Activated CD4-positive, alpha-beta T cell treated with anti-CD3 and anti-CD28 coated beads, Interleukin-2, amount 10 ng/mL, durations not matched to agents 7 days and 5 days (primary cell): ENCODE results near the gene PAIP2. TPM values are rescaled to one million over a fixed set of nuclear protein-coding genes. Genes with fewer than 3 reads are reported as not detected.
A peak's percentile ranks its signal among the peaks of the same experiment; 100 is the strongest.
"Not testable (repeated sequence)": the region's sequence is repeated elsewhere in the genome, so short reads cannot be mapped to it uniquely, and the experiment has no call there.

Experiments
- CTCF ChIA-PET: fragments of 350-600 bp; sonication (Branson Sonifier 250); formaldehyde crosslinking; loops from one replicate; lab custom pipeline; 2021; ENCODE audit warnings: antibody characterized with exemption; lab: Charles Lee
- POLR2A ChIA-PET: fragments of 350-600 bp; sonication (Branson Sonifier 250); formaldehyde crosslinking; loops from one replicate; lab custom pipeline; 2021; ENCODE audit warnings: antibody characterized with exemption; lab: Charles Lee
- DNase-seq: peaks from one replicate; pipeline ENCODE4 v3.0.0-alpha.2; 2020
- H3K27ac Mint-ChIP-seq: one replicate; pipeline ENCODE4 v1.8.0; 2021; ENCODE audit warnings: mild to moderate bottlenecking, moderate library complexity, mixed read lengths
- H3K27me3 Mint-ChIP-seq: one replicate; pipeline ENCODE4 v1.8.0; 2021; ENCODE audit warnings: mixed read lengths
- H3K36me3 Mint-ChIP-seq: one replicate; pipeline ENCODE4 v1.8.0; 2021; ENCODE audit warnings: low read depth, mixed read lengths
- H3K4me1 Mint-ChIP-seq: one replicate; pipeline ENCODE4 v1.8.0; 2021; ENCODE audit warnings: mixed read lengths
- H3K4me3 Mint-ChIP-seq: one replicate; pipeline ENCODE4 v1.8.0; 2021; ENCODE audit warnings: mild to moderate bottlenecking, moderate library complexity, mixed read lengths
- H3K9me3 Mint-ChIP-seq: one replicate; pipeline ENCODE4 v1.8.0; 2021; ENCODE audit warnings: mixed read lengths
- total RNA-seq, 2 experiments: library from RNA; stranded (reverse); gene quantifications; one replicate each; pipeline ENCODE4 v1.2.3, GENCODE V29; 2021

PAIP2 gene
- total RNA-seq, 2 experiments from 2014 or later, result 87.0 to 96.0 TPM

DNA sequence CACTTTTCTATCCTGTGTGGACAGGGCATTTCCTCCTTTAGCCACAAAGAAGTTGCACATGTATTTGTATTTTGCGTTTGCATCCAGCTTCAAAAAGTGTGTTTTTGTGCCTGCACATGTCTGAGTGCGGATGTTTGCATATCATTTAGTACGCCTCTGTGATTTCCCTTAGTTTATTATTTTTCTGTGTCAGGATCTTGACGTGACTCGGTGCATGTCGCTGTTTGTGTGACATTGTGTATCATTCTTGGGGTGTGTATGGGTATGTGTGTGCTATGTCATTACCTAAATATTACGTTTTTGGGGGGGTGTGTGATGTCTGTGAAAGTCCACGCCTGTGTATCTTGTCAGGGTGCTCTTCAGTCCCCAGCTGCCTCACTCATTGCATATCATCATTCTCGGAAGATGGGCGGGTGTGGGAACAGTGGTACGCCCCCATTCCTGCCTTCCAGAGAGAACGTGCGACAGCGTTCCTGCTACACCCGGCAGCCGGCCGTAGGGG lies 416 bp upstream of the PAIP2 start:
- Mint-ChIP-seq H3K9me3 (no peaks in the 10 kb centered on the region), H3K36me3 (peaks cover 15% of the 10 kb centered on the region), H3K4me1 (peaks cover 39% of the 10 kb centered on the region), H3K4me3 (peak overlapping the region; percentile 93), H3K27ac (peak overlapping the region; percentile 99), H3K27me3 (no peaks in the 10 kb centered on the region)
- ChIA-PET POLR2A (interaction anchor here (1.1 kb wide), 1 partner anchor 48 kb away, joined by 3 read pairs; the partner anchor contains the start of gene MATR3), CTCF (interaction anchor here (0.6 to 3.3 kb wide), 23 partner anchors 9 to 693 kb away, joined by 3 to 28 read pairs (median 5); partner anchors contain the start of gene MZB1)
- no peak for DNase-seq

DNA sequence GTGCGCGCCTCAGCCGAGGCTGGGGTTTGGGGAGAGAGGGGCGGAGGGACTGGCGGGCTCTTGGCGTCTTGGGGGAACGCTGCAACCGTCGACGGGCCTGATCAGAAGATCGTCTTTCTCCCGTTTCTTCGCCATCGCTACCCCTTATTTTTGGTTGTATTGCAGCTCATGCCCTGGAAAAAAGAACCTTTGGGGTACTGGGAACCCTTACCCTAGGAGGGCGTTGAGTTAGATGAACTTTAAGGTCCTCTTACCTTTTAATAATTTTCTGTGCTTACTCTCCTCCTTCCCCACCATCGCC lies 719 bp downstream of the PAIP2 start:
- DNase-seq, result no peak
- POLR2A ChIA-PET, result interaction anchor here (0.6 to 1.1 kb wide), 5 partner anchors 37 to 139 kb away, joined by 3 to 6 read pairs (median 4); no protein-coding TSS in a partner anchor
- Mint-ChIP-seq H3K9me3 (no peaks in the 10 kb centered on the region), H3K4me3 (peak overlapping the region; percentile 93), H3K36me3 (peaks cover 21% of the 10 kb centered on the region), H3K4me1 (peaks cover 38% of the 10 kb centered on the region), H3K27me3 (no peaks in the 10 kb centered on the region), H3K27ac (peak overlapping the region; percentile 99)
- CTCF ChIA-PET, result interaction anchor here (0.6 to 3.3 kb wide), 18 partner anchors 8 to 68 kb away, joined by 3 to 28 read pairs (median 4); no protein-coding TSS in a partner anchor

DNA sequence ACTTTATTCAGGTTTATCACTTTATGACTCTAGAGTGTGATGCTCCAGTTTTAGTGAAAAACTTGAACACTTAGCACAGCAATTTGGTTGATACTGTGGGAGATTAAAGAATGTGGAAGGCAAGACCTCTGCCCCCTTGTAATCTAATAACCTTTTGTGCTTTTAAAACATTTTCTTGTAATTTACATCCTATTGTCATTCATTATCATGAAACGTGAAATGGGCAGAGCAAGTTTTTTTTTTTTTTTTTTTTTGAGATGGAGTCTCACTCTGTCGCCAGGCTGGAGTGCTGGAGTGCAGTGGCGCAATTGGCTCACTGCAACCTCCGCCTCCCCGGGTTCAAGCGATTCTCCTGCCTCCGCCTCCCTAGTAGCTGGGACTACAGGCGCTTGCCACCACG lies 1.8 kb downstream of the PAIP2 start:
- Mint-ChIP-seq H3K27me3 (no peaks in the 10 kb centered on the region), H3K9me3 (no peaks in the 10 kb centered on the region), H3K4me1 (peaks cover 38% of the 10 kb centered on the region), H3K36me3 (peaks cover 26% of the 10 kb centered on the region), H3K4me3 (peak overlapping the region; percentile 93), H3K27ac (peak overlapping the region; percentile 99)
- CTCF ChIA-PET, result interaction anchor here (0.6 kb wide), 1 partner anchor 20 kb away, joined by 3 read pairs; no protein-coding TSS in a partner anchor
- DNase-seq, result no peak
- POLR2A ChIA-PET, result interaction anchor here (0.8 kb wide), 1 partner anchor 8 kb away, joined by 3 read pairs; no protein-coding TSS in a partner anchor

DNA sequence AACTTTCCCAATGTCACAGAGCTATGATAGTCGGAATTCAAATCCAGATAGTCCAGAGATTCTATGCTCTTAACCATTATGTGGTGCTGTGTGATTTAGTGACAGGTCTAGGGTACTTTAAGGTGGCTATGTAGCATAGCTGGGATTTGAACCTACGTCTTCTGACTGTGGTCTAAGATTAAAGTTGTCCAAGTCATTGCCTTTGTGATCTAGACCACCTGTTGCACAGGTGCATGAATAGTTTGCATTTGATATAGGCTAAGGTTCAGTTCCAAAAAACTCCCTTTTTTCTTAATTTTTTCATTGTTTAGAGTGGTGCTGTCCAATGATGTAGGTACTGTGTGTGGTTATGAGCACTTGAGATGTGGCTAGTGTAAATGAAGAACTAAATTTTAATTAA lies 2.5 kb downstream of the PAIP2 start:
- ChIA-PET CTCF (interaction anchor here (0.6 to 2.1 kb wide), 2 partner anchors 12 to 20 kb away, joined by 3 to 8 read pairs; no protein-coding TSS in a partner anchor), POLR2A (interaction anchor here (0.7 to 0.8 kb wide), 2 partner anchors 9 to 11 kb away, joined by 3 to 4 read pairs; no protein-coding TSS in a partner anchor)
- H3K36me3 Mint-ChIP-seq, result peaks cover 26% of the 10 kb centered on the region
- peaks cover 42% of the 10 kb centered on the region for H3K4me1 Mint-ChIP-seq
- DNase-seq, result no peak
- no peaks in the 10 kb centered on the region for H3K9me3 Mint-ChIP-seq
- peak overlapping the region; percentile 48 for H3K27ac Mint-ChIP-seq
- H3K27me3 Mint-ChIP-seq, result no peaks in the 10 kb centered on the region
- H3K4me3 Mint-ChIP-seq, result no peak overlapping the region

DNA sequence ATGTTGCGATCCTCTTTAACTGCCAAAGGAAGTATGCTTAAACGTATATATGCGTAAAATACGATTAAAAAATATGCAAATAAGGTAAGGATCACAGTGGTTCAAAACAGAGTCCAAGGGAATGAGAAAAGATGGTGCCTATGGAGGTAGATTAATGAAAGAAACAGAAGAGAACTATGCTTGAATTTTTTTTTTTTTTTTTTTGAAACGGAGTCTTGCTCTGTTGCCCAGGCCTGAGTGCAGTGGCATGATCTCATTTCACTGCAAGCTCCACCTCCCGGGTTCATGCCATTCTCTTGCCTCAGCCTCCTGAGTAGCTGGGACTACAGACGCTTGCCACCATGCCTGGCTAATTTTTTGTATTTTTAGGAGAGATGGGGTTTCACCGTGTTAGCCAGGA lies 3.8 kb downstream of the PAIP2 start:
- H3K4me1 Mint-ChIP-seq, result peaks cover 39% of the 10 kb centered on the region
- not testable (repeated sequence) for DNase-seq, H3K9me3 Mint-ChIP-seq, H3K27me3 Mint-ChIP-seq, H3K27ac Mint-ChIP-seq, H3K4me3 Mint-ChIP-seq
- H3K36me3 Mint-ChIP-seq, result peaks cover 26% of the 10 kb centered on the region
- POLR2A ChIA-PET, result interaction anchor here (0.6 kb wide), 1 partner anchor 67 kb away, joined by 8 read pairs; no protein-coding TSS in a partner anchor
- CTCF ChIA-PET, result interaction anchor here (2.1 kb wide), 1 partner anchor 10 kb away, joined by 8 read pairs; no protein-coding TSS in a partner anchor

DNA sequence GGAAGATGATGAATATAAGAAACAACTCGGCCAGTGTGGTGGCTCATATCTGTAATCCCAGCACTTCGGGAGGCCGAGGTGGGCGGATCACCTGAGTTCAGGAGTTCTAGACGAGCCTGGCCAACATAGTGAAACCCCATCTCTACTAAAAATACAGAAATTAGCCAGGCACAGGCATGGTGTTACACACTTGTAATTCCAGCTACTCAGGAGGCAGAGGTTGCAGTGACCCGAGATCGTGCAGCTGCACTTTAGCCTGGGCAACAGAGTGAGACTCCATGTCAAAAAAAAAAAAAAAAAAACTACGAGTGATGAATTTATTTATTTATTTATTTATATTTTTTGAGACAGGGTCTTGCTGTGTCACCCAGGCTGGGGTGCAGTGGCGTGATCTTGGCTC lies 6.2 kb downstream of the PAIP2 start:
- POLR2A ChIA-PET, H3K27me3 Mint-ChIP-seq, H3K4me3 Mint-ChIP-seq, H3K27ac Mint-ChIP-seq, H3K9me3 Mint-ChIP-seq, DNase-seq: not testable (repeated sequence)
- H3K36me3 Mint-ChIP-seq, result peaks cover 26% of the 10 kb centered on the region
- CTCF ChIA-PET, result interaction anchor here (0.6 to 0.9 kb wide), 6 partner anchors 8 to 1275 kb away, joined by 3 to 5 read pairs (median 4); no protein-coding TSS in a partner anchor
- peaks cover 29% of the 10 kb centered on the region for H3K4me1 Mint-ChIP-seq

DNA sequence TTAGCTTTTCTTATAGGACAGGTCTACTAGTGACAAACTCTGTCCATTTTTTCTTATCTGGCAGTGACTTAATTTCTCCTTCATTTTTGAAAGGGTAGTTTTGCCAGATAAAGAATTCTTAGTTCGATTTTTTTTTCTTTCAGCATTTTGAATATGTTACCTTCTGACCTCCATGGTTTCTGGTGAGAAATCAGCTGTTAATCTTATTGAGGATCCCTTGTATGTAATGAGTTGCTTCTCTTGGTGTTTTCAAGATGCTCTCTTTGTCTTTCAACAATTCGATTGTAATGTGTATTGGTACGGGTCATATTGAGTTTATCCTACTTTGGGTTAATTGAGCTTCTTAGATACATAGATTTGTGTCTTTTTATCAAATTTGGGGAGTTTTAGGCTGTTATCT lies 12.5 kb downstream of the PAIP2 start:
- Mint-ChIP-seq H3K27me3 (no peaks in the 10 kb centered on the region), H3K36me3 (peaks cover 19% of the 10 kb centered on the region), H3K27ac (no peak overlapping the region), H3K4me1 (peaks cover 13% of the 10 kb centered on the region), H3K4me3 (no peak overlapping the region), H3K9me3 (peaks cover 5% of the 10 kb centered on the region)
- POLR2A ChIA-PET, result no interaction called here
- CTCF ChIA-PET, result interaction anchor here (0.5 to 3.3 kb wide), 3 partner anchors 13 to 22 kb away, joined by 3 to 19 read pairs (median 6); partner anchors contain the start of gene PAIP2
- DNase-seq, result no peak

DNA sequence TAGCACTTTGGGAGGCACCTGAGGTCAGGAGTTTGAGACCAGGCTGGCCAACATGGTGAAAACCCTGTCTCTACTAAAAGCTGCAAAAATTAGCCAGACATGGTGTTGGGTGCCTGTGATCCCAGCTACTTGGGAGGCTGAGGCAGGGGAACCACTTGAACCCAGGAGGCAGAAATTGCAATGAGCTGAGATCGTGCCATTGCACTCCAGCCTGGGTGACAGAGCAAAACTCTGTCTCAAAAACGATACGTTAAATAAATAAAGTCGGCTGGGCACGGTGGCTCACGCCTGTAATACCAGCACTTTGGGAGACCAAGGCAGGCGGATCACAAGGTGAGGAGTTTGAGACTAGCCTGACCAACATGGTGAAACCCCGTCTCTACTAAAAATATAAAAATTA lies 14.2 kb downstream of the PAIP2 start:
- H3K27me3 Mint-ChIP-seq, H3K27ac Mint-ChIP-seq, H3K9me3 Mint-ChIP-seq, DNase-seq, H3K4me3 Mint-ChIP-seq: not testable (repeated sequence)
- POLR2A ChIA-PET, result interaction anchor here (0.6 kb wide), 1 partner anchor 12 kb away, joined by 4 read pairs; no protein-coding TSS in a partner anchor
- Mint-ChIP-seq H3K36me3 (peaks cover 19% of the 10 kb centered on the region), H3K4me1 (peaks cover 13% of the 10 kb centered on the region)
- CTCF ChIA-PET, result interaction anchor here (0.7 to 3.3 kb wide), 4 partner anchors 11 to 15 kb away, joined by 3 to 19 read pairs (median 6); partner anchors contain the start of gene PAIP2

- H3K27me3 Mint-ChIP-seq, result no peaks in the 10 kb centered on the region
- no peak for DNase-seq
- peaks cover 5% of the 10 kb centered on the region for H3K9me3 Mint-ChIP-seq
- ChIA-PET CTCF (interaction anchor here (2.7 kb wide), 1 partner anchor 16 kb away, joined by 13 read pairs; the partner anchor contains the start of gene PAIP2), POLR2A (no interaction called here)
- H3K4me1 Mint-ChIP-seq, result peaks cover 13% of the 10 kb centered on the region
- H3K36me3 Mint-ChIP-seq, result peaks cover 20% of the 10 kb centered on the region
- H3K27ac Mint-ChIP-seq, result no peak overlapping the region
- H3K4me3 Mint-ChIP-seq, result no peak overlapping the region
Measured at GRCh38 chr5:139358064-139358463, 16.4 kb downstream of the PAIP2 start.

GRCh38 chr5:139360384-139360783 lies 18.7 kb downstream of the PAIP2 start:
- Mint-ChIP-seq H3K36me3 (peaks cover 25% of the 10 kb centered on the region), H3K27ac (no peak overlapping the region), H3K27me3 (no peaks in the 10 kb centered on the region), H3K4me1 (peaks cover 9% of the 10 kb centered on the region), H3K9me3 (no peaks in the 10 kb centered on the region), H3K4me3 (no peak overlapping the region)
- CTCF ChIA-PET, result interaction anchor here (0.9 to 1.6 kb wide), 3 partner anchors 16 to 35 kb away, joined by 3 to 5 read pairs (median 4); partner anchors contain the start of gene PAIP2
- DNase-seq, result no peak
- POLR2A ChIA-PET, result no interaction called here

DNA sequence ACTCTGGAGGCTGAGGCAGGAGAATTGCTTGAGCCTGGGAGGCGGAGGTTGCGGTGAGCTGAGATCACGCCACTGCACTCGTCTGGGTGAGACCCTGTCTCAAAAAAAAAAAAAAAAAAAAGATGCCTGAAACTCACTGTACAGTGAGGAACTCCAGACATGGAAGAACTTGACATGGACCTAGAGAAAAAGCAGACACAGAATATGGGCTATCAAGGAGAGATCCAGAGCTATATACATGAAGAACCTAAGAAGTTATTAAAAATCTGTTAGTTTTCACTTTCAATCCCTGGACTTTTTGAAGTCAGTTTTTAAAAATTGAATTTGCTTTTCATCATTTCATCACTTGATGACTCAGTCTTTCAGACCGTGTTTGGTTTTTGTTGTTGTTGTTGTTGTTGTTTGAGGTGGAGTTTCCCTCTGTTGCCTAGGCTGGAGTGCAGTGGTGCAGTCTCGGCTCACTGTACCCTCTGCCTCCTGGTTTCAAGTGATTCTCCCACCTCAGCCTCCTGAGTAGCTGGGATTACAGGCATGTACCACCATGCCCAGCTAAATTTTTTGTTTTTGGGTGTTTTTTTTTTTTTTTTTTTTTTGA lies 20.3 kb downstream of the PAIP2 start:
- Mint-ChIP-seq H3K27ac (no peak overlapping the region), H3K9me3 (no peaks in the 10 kb centered on the region), H3K27me3 (no peaks in the 10 kb centered on the region), H3K36me3 (peaks cover 33% of the 10 kb centered on the region), H3K4me1 (peaks cover 8% of the 10 kb centered on the region), H3K4me3 (no peak overlapping the region)
- DNase-seq, result no peak
- POLR2A ChIA-PET, result no interaction called here
- CTCF ChIA-PET, result interaction anchor here (0.6 to 1.5 kb wide), 7 partner anchors 10 to 1030 kb away, joined by 3 to 6 read pairs (median 3); no protein-coding TSS in a partner anchor

DNA sequence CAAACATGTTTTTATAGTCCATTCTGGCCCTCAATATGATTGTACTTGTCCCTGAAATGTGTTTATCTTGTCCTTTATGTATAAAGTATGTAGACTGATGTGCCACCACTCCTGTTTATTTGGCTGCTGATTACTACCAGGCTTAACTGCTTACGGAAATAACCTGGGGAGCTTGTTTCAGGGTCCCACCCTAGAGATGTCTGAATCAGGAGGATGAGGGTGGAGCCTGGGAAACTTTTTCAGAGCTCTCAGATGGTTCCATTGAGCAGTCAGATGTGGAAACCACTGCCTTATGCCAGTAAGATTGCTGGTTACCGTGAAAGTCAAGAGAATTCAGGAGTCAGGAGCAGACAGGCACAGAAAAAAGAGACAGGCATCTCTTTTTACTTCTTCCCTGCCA lies 22.3 kb downstream of the PAIP2 start:
- POLR2A ChIA-PET, result no interaction called here
- CTCF ChIA-PET, result no interaction called here
- no peaks in the 10 kb centered on the region for H3K9me3 Mint-ChIP-seq

DNA sequence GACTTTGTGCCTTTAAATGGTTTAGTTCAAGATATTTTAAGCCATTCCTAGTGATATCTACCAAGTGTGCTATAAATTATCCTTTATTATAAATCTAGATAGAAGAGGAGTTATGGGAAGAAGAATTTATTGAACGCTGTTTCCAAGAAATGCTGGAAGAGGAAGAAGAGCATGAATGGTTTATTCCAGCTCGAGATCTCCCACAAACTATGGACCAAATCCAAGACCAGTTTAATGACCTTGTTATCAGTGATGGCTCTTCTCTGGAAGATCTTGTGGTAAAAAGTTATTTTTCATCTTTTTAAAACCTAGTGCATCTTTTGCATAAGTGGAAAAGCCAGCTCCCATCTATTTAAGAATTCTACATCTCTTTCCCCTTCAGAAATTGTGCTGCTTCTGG lies 22.8 kb downstream of the PAIP2 start:
- H3K27me3 Mint-ChIP-seq, result no peaks in the 10 kb centered on the region
- no peak for DNase-seq
- no peak overlapping the region for H3K27ac Mint-ChIP-seq
- H3K4me3 Mint-ChIP-seq, result no peak overlapping the region
- POLR2A ChIA-PET, result no interaction called here
- CTCF ChIA-PET, result no interaction called here
- H3K4me1 Mint-ChIP-seq, result peaks cover 2% of the 10 kb centered on the region
- peaks cover 31% of the 10 kb centered on the region for H3K36me3 Mint-ChIP-seq
- H3K9me3 Mint-ChIP-seq, result no peaks in the 10 kb centered on the region

More for the DNA sequence above, 22.3 kb downstream of the PAIP2 start:
- H3K4me3 Mint-ChIP-seq, result no peak overlapping the region
- no peaks in the 10 kb centered on the region for H3K27me3 Mint-ChIP-seq
- H3K27ac Mint-ChIP-seq, result no peak overlapping the region
- H3K36me3 Mint-ChIP-seq, result peaks cover 31% of the 10 kb centered on the region
- no peak for DNase-seq
- H3K4me1 Mint-ChIP-seq, result peaks cover 2% of the 10 kb centered on the region
